Measurements from ENCODE around the gene NUP85.
"Not testable (repeated sequence)": the region's sequence is repeated elsewhere in the genome, so short reads cannot be mapped to it uniquely, and the experiment has no call there.

Gene NUP85

GRCh38 chr17:75269844-75270217 is 64.4 kb downstream of the NUP85 start:
- no peak for DNase-seq (ENCODE audit: low spot score)

DNA sequence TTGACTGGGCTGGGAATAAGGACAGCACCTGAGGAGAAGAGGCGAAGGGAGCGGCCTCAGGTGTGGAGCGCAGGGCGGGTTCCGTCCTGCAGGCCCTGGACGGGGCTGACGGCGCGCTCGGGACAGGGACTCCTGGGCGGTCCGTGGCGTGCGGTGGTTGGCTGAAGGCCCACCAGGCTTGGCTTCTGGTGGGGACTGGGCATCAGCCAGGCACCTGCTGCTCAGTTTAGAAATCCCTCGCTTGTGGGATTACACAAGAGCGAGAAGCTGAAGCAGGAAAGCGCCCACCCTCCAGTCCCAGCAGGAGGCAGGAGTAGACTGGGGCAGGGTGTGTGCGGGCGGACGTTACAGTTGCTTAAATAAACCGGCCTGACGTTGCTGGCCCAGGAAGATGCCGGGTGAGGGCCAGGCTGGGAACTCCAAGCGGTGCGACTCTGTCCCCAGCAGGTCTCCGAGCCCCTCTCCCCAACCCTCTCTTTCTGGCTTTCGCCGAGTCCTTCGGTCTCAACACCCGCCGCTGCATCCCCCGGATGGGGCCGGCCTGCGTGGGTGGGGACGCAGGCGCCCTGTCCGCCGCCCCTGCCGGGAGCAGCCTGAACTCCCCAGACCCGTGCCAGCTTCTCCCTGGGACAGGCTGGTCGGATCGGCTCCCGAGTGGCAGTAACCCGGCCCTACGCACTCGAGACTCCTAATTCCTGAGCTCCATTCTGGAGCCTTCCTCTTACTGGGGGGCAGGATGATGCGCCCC is 64.9 kb downstream of the NUP85 start:
- DNase-seq (ENCODE audit: low spot score), result peak; percentile 73

DNA sequence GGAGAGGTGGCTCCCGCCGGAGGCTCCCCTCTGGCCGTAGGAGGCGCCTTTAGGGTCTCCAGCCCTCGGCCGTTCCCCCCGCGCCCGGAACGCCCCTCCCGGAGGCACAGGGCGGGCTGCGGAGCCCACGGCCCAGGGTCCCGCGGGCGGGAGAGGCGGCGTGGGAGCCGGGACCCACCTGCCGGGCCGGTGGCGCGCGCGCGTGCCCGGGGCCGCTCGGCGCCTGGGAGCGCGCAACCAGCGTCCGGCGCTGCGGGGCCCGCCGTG is 65.4 kb downstream of the NUP85 start, which contains the start of gene MIF4GD:
Gene MIF4GD (minus strand): TSS at position 266 of the 267 bp plus-strand sequence. CDS start 1,036 bp downstream, outside the sequence.
- no peak for DNase-seq (ENCODE audit: low spot score)

DNA sequence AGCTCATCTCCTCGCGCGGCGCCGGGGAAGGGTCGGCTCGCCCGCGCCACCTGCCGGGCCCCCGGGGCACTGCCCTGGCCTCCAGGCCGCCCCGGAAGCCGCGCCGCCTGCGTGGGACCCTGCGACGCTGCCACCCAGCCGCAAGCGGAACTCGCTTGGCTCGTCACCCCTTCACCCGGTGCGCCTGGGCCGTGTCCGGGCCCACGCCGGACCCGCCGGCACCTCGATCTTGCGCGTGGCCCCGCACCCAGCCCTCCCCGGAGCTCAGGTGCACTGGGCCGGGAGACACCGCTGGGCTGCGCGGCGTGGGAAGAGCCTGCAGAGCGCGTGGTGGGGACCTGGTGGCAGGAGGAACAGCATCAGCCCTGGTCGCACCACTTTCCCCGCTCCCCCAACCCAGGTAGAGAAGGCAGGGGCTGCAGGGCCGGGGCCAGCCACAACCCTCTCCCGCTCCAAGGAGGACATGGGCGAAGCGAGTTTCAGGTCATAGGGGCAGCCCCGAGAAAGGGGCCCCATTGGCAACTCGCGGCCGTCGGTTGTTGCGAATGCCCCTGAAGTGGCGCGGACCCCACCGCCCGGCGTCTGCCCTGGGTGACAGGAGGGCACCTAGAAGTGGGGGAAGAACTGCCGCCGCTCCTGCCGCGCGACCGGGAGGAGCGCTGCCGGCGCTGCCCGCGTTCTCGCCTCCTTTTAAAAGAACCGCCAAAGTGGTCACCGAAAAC is 65.9 kb downstream of the NUP85 start:
- peak; percentile 86 for DNase-seq (ENCODE audit: low spot score)

DNA sequence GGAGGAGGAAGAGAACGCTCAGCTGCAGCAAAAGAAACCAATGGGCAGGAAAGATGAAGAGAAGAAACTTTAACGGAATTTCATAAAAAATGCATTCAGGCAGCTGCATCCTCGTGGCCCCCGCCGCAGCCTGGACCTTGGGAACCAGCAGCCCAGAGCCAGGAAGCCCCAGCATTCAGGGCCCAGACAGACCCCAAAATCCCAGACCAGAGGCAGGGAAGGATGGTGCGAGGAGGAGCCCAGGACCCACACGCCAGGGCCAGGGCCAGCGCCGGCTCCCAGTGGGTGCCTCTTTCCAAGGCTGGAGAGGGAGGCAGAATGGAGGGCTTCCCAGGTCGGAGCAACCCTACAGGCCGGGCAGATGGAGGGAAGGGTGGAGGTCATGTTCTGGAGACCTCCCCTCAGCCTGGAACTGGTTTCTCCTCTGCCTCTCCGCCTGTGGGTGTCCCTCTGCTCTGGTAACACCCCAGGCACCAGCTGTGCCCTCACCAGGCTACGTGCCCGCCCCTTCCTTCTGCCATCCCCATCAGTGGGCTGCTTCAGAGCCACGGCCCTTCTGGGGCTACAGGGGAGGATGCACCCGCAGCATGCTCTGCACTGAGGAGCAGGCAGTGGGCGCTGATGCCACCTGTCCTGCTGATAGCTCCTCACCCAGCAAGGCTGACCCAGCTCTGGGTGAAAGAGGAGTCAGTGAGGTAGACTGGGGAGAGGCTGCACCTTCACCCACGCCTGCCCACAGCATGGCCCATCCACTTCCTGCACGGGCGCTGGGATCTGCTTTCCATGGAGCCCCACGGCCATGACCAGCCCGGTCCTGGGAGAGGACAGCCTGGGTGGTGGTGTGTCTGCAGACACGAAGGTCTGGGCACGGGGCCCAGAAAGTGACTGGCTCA is 66.7 kb downstream of the NUP85 start:
- DNase-seq (ENCODE audit: low spot score), result peak; percentile 46

GRCh38 chr17:75272848-75273184 is 67.3 kb downstream of the NUP85 start:
- DNase-seq (ENCODE audit: low spot score), result no peak

GRCh38 chr17:75273977-75274708 is 68.7 kb downstream of the NUP85 start:
- DNase-seq (ENCODE audit: low spot score), result no peak

- no peak for DNase-seq (ENCODE audit: low spot score)
Observed at GRCh38 chr17:75277664-75278071, 72.2 kb downstream of the NUP85 start.

- not testable (repeated sequence) for DNase-seq (ENCODE audit: low spot score)
Observed at GRCh38 chr17:75280189-75280588, 74.7 kb downstream of the NUP85 start.

DNA sequence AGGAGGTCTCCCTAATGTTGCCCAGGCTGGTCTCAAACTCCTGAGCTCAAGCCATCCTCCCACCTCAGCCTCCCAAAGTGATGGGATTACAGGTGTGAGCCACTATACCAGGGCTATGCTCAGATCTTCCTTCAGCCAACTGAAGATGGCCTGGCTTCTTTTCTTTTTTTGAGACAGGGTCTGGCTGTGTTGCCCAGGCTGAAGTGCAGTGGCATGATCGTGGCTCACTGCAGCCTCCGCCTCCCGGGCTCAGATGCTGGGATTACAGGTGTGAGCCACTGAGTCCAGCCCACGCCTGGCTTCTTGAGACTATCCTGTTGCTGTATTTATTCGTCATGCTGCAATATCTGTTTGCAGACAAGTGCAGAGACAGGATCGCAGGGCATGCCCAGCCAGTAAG is 79.6 kb downstream of the NUP85 start:
- no peak for DNase-seq (ENCODE audit: low spot score)

All from NAMALWA (cell line).